Panc1 (cell line): ENCODE data around the gene ATP2B2.

Experiments used
- POLR2AphosphoS5 ChIP-seq: IDR thresholded peaks from 2 replicates; pipeline ENCODE4 v1.6.1; 2012; ENCODE audit warnings: mild to moderate bottlenecking, low read depth, low read length, moderate library complexity
- SIN3A ChIP-seq: IDR thresholded peaks from 2 replicates; pipeline ENCODE4 v1.6.1; 2012; ENCODE audit warnings: low read depth, mild to moderate bottlenecking, low read length, moderate library complexity, borderline replicate concordance; ENCODE audit not compliant: insufficient read depth
- TF ChIP-seq, protein P1 (sequence below): fragments of 450-650 bp; IDR thresholded peaks from 2 replicates; pipeline ENCODE4 v1.5.1; 2017; ENCODE audit warnings: mild to moderate bottlenecking

DNA sequence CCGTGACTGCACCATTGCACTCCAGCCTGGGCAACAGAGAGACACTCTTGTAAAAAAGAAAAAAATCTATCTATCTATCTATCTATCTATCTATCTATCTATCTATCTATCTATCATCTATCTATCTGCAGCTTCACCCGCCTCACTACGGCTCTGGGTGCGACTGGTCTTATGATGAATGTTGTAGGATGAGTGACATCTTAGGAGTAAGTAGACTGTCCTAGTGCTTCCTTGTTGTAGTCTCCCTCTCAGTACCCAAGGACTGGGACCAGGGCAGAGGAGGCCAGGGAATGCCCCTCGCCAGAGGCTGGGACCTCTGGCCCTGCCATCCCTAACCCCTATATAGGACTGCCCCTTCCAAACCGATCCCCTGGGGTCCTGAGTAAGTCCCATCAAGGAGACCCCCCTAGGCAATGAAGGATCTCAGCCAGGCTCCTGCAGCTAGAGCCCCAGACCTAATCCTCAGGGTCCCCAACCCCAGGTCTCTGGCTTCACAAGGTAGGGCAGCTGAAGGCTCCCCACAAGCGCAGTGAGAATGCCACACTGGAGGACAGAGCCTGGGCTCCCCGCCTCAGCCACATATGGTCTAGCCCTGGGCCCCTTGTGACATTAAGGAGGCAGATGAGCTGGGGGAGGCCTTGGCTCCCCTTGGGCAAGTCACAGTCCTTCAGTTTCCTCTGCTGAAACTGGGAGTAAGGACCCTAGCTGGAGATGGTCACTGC lies 183.6 kb downstream of the ATP2B2 start:
- TF ChIP-seq, protein P1, sequence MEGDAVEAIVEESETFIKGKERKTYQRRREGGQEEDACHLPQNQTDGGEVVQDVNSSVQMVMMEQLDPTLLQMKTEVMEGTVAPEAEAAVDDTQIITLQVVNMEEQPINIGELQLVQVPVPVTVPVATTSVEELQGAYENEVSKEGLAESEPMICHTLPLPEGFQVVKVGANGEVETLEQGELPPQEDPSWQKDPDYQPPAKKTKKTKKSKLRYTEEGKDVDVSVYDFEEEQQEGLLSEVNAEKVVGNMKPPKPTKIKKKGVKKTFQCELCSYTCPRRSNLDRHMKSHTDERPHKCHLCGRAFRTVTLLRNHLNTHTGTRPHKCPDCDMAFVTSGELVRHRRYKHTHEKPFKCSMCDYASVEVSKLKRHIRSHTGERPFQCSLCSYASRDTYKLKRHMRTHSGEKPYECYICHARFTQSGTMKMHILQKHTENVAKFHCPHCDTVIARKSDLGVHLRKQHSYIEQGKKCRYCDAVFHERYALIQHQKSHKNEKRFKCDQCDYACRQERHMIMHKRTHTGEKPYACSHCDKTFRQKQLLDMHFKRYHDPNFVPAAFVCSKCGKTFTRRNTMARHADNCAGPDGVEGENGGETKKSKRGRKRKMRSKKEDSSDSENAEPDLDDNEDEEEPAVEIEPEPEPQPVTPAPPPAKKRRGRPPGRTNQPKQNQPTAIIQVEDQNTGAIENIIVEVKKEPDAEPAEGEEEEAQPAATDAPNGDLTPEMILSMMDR, result no peak
- TF ChIP-seq POLR2AphosphoS5, result no peak
- no peak for TF ChIP-seq SIN3A
